Endothelial cell of umbilical vein (primary cell): ENCODE measurements around the gene BACH2. TPM values are rescaled to one million over a fixed set of nuclear protein-coding genes. Genes with fewer than 3 reads are reported as not detected.

Experiments
- BruUV-seq: library from RNA; stranded (reverse); fragments of 400-500 nt; replicated peaks from 2 replicates; lab custom pipeline; 2021; lab: Mats Ljungman, UMichigan
- CTCF ChIA-PET: fragments of 300-600, 350-600 bp; sonication (Branson Sonifier 250); formaldehyde crosslinking; loops from one replicate; lab custom pipeline; 2021; ENCODE audit warnings: antibody characterized with exemption, inconsistent platforms; lab: Charles Lee
- POLR2A ChIA-PET: fragments of 300-600, 350-600 bp; sonication (Branson Sonifier 250); formaldehyde crosslinking; loops from one replicate; lab custom pipeline; 2021; ENCODE audit warnings: antibody characterized with exemption, inconsistent platforms; lab: Charles Lee
- DNase-seq: peaks from one replicate; pipeline ENCODE4 v3.0.0-alpha.2; 2011; ENCODE audit warnings: low read depth, low spot score
- FAIRE-seq: peaks from 2 replicates; lab custom pipeline; 2011; peaks lifted over from hg19 to GRCh38; lab: Jason Lieb, UNC
- H2AFZ ChIP-seq: 2 replicates; pipeline ENCODE4 v1.6.0; 2012; ENCODE audit warnings: low read depth, low read length, control low read depth, inconsistent platforms
- H3K27ac ChIP-seq: 2 replicates; pipeline ENCODE4 v1.5.1; 2011; ENCODE audit warnings: low read depth, mild to moderate bottlenecking, control low read depth, low read length, moderate library complexity; ENCODE audit not compliant: insufficient read depth
- H3K27me3 ChIP-seq, 2 experiments: 2 replicates each; pipeline versions ENCODE4 v1.6.0 to v1.6.1; 2011; ENCODE audit warnings: low read length in 2 of 2, mixed read lengths in 1 of 2; ENCODE audit not compliant: control insufficient read depth in 2 of 2, insufficient read depth in 2 of 2
- H3K36me3 ChIP-seq, 2 experiments: 2 replicates in 1 of 2; 3 replicates in 1 of 2; pipeline ENCODE4 v1.5.1; 2011; ENCODE audit warnings: low read length in 2 of 2, mild to moderate bottlenecking in 1 of 2, moderate library complexity in 1 of 2; ENCODE audit not compliant: control insufficient read depth in 2 of 2, insufficient read depth in 2 of 2; ENCODE audit errors: extremely low read depth in 1 of 2
- H3K4me1 ChIP-seq: 3 replicates; pipeline ENCODE4 v1.5.1; 2011; ENCODE audit warnings: mild to moderate bottlenecking, low read length; ENCODE audit not compliant: control insufficient read depth, insufficient read depth; ENCODE audit errors: extremely low read depth
- H3K4me2 ChIP-seq: 2 replicates; pipeline ENCODE4 v1.6.1; 2011; ENCODE audit warnings: low read length, control low read depth, mixed read lengths; ENCODE audit not compliant: insufficient read depth
- H3K4me3 ChIP-seq, 3 experiments: fragments of 200-600 bp in 1 of 3; sonication (generic), shearing (Covaris generic) in 1 of 3; replicated peaks in 1 of 3; 2 replicates each; pipeline ENCODE4 v1.5.1; 2011 to 2016; ENCODE audit warnings: control low read depth in 3 of 3, low read length in 3 of 3, mild to moderate bottlenecking in 2 of 3, inconsistent platforms in 1 of 3, low read depth in 1 of 3, moderate library complexity in 1 of 3; ENCODE audit not compliant: insufficient read depth in 1 of 3
- H3K79me2 ChIP-seq: 2 replicates; pipeline ENCODE4 v1.6.0; 2012; ENCODE audit warnings: low read length, inconsistent platforms; ENCODE audit not compliant: control insufficient read depth, insufficient read depth
- H3K9ac ChIP-seq: replicated peaks from 2 replicates; pipeline ENCODE3; 2011; ENCODE audit warnings: low read length, control low read depth; ENCODE audit not compliant: insufficient read depth; ENCODE audit errors: extremely low read depth
- H3K9me1 ChIP-seq: replicated peaks from 3 replicates; pipeline ENCODE4 v1.6.0; 2011; ENCODE audit warnings: mild to moderate bottlenecking, low read length; ENCODE audit not compliant: control insufficient read depth, insufficient read depth; ENCODE audit errors: extremely low read depth
- H3K9me3 ChIP-seq: replicated peaks from 2 replicates; pipeline ENCODE4 v1.5.1; 2012; ENCODE audit warnings: low read length, inconsistent platforms; ENCODE audit not compliant: control insufficient read depth, insufficient read depth
- H4K20me1 ChIP-seq: replicated peaks from 2 replicates; pipeline ENCODE3; 2011; ENCODE audit warnings: mild to moderate bottlenecking, low read length; ENCODE audit not compliant: control insufficient read depth, insufficient read depth; ENCODE audit errors: extremely low read depth
- EZH2 ChIP-seq: IDR thresholded peaks from 2 replicates; pipeline ENCODE4 v1.6.1; 2012; ENCODE audit warnings: borderline replicate concordance, low read depth, mild to moderate bottlenecking, moderate library complexity, low read length, inconsistent platforms; ENCODE audit not compliant: severe bottlenecking
- FOS ChIP-seq: IDR thresholded peaks from 2 replicates; pipeline ENCODE4 v1.6.1; 2011; ENCODE audit warnings: mild to moderate bottlenecking, low read length, moderate library complexity, borderline replicate concordance; ENCODE audit not compliant: insufficient read depth
- GATA2 ChIP-seq: IDR thresholded peaks from 2 replicates; pipeline ENCODE4 v1.7.0; 2011; ENCODE audit warnings: low read depth, mild to moderate bottlenecking, moderate library complexity, mixed read lengths, low read length; ENCODE audit not compliant: insufficient read length, insufficient read depth
- JUN ChIP-seq: IDR thresholded peaks from 2 replicates; pipeline ENCODE4 v1.6.1; 2011; ENCODE audit warnings: borderline replicate concordance, low read depth; ENCODE audit not compliant: insufficient read length, insufficient read depth
- MYC ChIP-seq: IDR thresholded peaks from one replicate; pipeline ENCODE4 v1.6.1; 2011; ENCODE audit warnings: mild to moderate bottlenecking, low read depth, low read length
- POLR2A ChIP-seq: IDR thresholded peaks from 2 replicates; pipeline ENCODE4 v1.6.1; 2012; ENCODE audit warnings: low read depth, mild to moderate bottlenecking, control low read depth, low read length
- POLR2AphosphoS5 ChIP-seq: IDR thresholded peaks from 2 replicates; pipeline ENCODE4 v1.6.1; 2012; ENCODE audit warnings: low read depth, mild to moderate bottlenecking, control low read depth, low read length, moderate library complexity; ENCODE audit not compliant: insufficient read depth
- dilution Hi-C: fragments of 300-500 bp; cut with MboI; formaldehyde crosslinking; loops from one replicate; pipeline ENCODE4 v1.15.0; 2019; ENCODE audit warnings: low sequenced_read_pairs; ENCODE audit not compliant: extremely low pct_ligation_motif_present
- intact Hi-C: fragments of 100-400 bp; cut with micrococcal nuclease; formaldehyde crosslinking; loops from one replicate; pipeline ENCODE4 v1.10.0; 2022
- polyA plus RNA-seq, 4 experiments: library from polyadenylated mRNA; depleted of rRNA in 3 of 4; stranded (reverse) in 3 of 4; unstranded in 1 of 4; fragments of >200 nt; gene quantifications; 2 replicates each; pipeline versions ENCODE4 v1.2.1 to v1.2.3, GENCODE V29; 2011 to 2012; ENCODE audit warnings: missing spikeins in 1 of 4
- total RNA-seq: library from RNA; stranded (reverse); gene quantifications from 2 replicates; pipeline ENCODE4 v1.2.3, GENCODE V29; 2021
- TF ChIP-seq, protein P1 (sequence below): IDR thresholded peaks from 2 replicates; pipeline ENCODE4 v1.6.1; 2011; ENCODE audit not compliant: insufficient read depth, insufficient read length
- TF ChIP-seq, protein P2 (sequence below), 2 donors: IDR thresholded peaks; 1 replicate in 1 of 2; 2 replicates in 1 of 2; pipeline ENCODE4 v1.5.1; 2011; ENCODE audit warnings: low read length in 2 of 2, mild to moderate bottlenecking in 2 of 2, moderate library complexity in 2 of 2, control low read depth in 1 of 2, inconsistent platforms in 1 of 2, low read depth in 1 of 2; ENCODE audit not compliant: insufficient read depth in 1 of 2; ENCODE audit errors: extremely low read depth in 1 of 2

BACH2 gene
- total and polyA plus RNA-seq, 2 donors (not counting 3 experiments of a cell fraction or from before 2014, with no cell fraction given): 1.7 to 5.6 TPM

DNA sequence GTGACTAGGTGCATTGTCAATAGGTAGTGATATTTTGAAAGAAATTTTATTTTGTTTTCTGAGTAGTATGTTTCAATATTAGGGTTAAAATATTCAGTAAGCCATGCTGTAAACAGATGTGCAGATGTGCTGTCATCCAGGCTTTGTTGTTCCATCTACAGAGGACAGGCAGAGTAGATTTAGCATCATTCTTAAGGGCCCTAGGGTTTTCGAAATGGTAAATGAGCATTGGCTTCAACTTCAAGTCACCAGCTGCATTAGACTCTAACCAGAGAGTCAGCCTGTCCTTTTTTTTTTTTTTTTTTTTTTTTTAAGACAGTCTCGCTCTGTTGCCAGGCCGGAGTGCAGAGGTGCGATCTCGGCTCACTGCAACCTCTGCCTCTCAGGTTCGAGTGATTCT lies 27.1 kb upstream of the BACH2 start:
- BruUV-seq: no TSS peak
- FAIRE-seq: no peak
- no peaks in the 10 kb centered on the region for H4K20me1 ChIP-seq
- no peaks in the 10 kb centered on the region for H3K9me3 ChIP-seq
- ChIA-PET POLR2A (no interaction called here), CTCF (no interaction called here)
- TF ChIP-seq FOS (no peak), POLR2A (no peak), MYC (no peak), POLR2AphosphoS5 (no peak), EZH2 (no peak), GATA2 (no peak), JUN (no peak)
- TF ChIP-seq, protein P1, sequence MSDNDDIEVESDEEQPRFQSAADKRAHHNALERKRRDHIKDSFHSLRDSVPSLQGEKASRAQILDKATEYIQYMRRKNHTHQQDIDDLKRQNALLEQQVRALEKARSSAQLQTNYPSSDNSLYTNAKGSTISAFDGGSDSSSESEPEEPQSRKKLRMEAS: no peak
- TF ChIP-seq, protein P2, sequence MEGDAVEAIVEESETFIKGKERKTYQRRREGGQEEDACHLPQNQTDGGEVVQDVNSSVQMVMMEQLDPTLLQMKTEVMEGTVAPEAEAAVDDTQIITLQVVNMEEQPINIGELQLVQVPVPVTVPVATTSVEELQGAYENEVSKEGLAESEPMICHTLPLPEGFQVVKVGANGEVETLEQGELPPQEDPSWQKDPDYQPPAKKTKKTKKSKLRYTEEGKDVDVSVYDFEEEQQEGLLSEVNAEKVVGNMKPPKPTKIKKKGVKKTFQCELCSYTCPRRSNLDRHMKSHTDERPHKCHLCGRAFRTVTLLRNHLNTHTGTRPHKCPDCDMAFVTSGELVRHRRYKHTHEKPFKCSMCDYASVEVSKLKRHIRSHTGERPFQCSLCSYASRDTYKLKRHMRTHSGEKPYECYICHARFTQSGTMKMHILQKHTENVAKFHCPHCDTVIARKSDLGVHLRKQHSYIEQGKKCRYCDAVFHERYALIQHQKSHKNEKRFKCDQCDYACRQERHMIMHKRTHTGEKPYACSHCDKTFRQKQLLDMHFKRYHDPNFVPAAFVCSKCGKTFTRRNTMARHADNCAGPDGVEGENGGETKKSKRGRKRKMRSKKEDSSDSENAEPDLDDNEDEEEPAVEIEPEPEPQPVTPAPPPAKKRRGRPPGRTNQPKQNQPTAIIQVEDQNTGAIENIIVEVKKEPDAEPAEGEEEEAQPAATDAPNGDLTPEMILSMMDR (IDR thresholded peaks at IDR 0.05; ENCODE audit: extremely low read depth in 1 of 2, insufficient read depth in 1 of 2, low read depth in 1 of 2, low read length in 2 of 2): no peak
- no peaks in the 10 kb centered on the region for H3K79me2 ChIP-seq
- H3K4me2 ChIP-seq: no peak overlapping the region
- no peaks in the 10 kb centered on the region for H3K27me3 ChIP-seq
- intact Hi-C loops: no loop called here
- H3K4me3 ChIP-seq: no peak overlapping the region
- dilution Hi-C loops: no loop called here
- no peak overlapping the region for H3K9ac ChIP-seq
- no peak for DNase-seq
- H3K9me1 ChIP-seq: no peaks in the 10 kb centered on the region
- H3K36me3 ChIP-seq: no peaks in the 10 kb centered on the region
- H3K4me1 ChIP-seq: no peaks in the 10 kb centered on the region
- H2AFZ ChIP-seq: no peak overlapping the region
- H3K27ac ChIP-seq: no peak overlapping the region
